A549 (cell line): ENCODE results near the gene VRTN. TPM values are rescaled to one million over a fixed set of nuclear protein-coding genes. Genes with fewer than 3 reads are reported as not detected.

ENCODE experiments used
- ATAC-seq, 2 experiments: fragments of 200-7000 bp in 1 of 2; fragments of >200 bp in 1 of 2; cut with Nextera tagmentation in 1 of 2; cut with Tn5 transposase in 1 of 2; 3 replicates each; pipeline versions ENCODE4 v1.8.0 to v1.9.1; 2018 to 2020; ENCODE audit warnings: mild to moderate bottlenecking in 1 of 2, moderate library complexity in 1 of 2
- CTCF ChIA-PET: fragments of 300-600 bp; sonication (Branson Sonifier 250); formaldehyde crosslinking; extraction: SDS; loops from one replicate; lab custom pipeline; 2021; ENCODE audit warnings: antibody characterized with exemption, inconsistent platforms; lab: Yijun Ruan, JAX
- POLR2A ChIA-PET: fragments of 350-600 bp; formaldehyde crosslinking; extraction: SDS; loops from one replicate; lab custom pipeline; 2021; ENCODE audit warnings: antibody characterized with exemption, inconsistent platforms; lab: Yijun Ruan, JAX
- DNase-seq, 2 experiments: peaks; one replicate each; pipeline versions ENCODE4 v3.0.0 to v3.0.0-alpha.2; 2011 to 2016; ENCODE audit warnings: low read depth in 1 of 2, low spot score in 1 of 2
- FAIRE-seq: peaks from 2 replicates; lab custom pipeline; 2011; peaks lifted over from hg19 to GRCh38; lab: Jason Lieb, UNC
- H3K27ac ChIP-seq, 2 experiments: fragments of >200 bp; sonication (Bioruptor Twin); formaldehyde crosslinking; 3 replicates each; pipeline ENCODE4 v1.5.1; 2016 to 2017
- H3K4me1 ChIP-seq: fragments of >200 bp; sonication (Bioruptor Twin); formaldehyde crosslinking; 3 replicates; pipeline ENCODE4 v1.6.1; 2016
- H3K4me2 ChIP-seq: fragments of >200 bp; sonication (Bioruptor Twin); formaldehyde crosslinking; 3 replicates; pipeline ENCODE4 v1.6.1; 2016
- H3K4me3 ChIP-seq: fragments of >200 bp; sonication (Bioruptor Twin); formaldehyde crosslinking; 3 replicates; pipeline ENCODE4 v1.5.1; 2016
- H3K9me3 ChIP-seq: fragments of >200 bp; sonication (Bioruptor Twin); formaldehyde crosslinking; 3 replicates; pipeline ENCODE4 v1.6.1; 2016
- ATOH8 ChIP-seq: fragments of 250-450 bp; sonication (Bioruptor Pico); IDR thresholded peaks from 2 replicates; pipeline ENCODE4 v1.5.0; 2020; ENCODE audit warnings: low read depth, mild to moderate bottlenecking, moderate library complexity
- CHD2 ChIP-seq: fragments of 150-350 bp; IDR thresholded peaks from 2 replicates; pipeline ENCODE4 v1.6.1; 2014; ENCODE audit warnings: low read length; ENCODE audit not compliant: partially characterized antibody
- CHD4 ChIP-seq: fragments of 200-600 bp; sonication (generic); IDR thresholded peaks from 2 replicates; pipeline ENCODE4 v1.6.1; 2016; ENCODE audit warnings: antibody characterized with exemption, mild to moderate bottlenecking, borderline replicate concordance
- ELK1 ChIP-seq: fragments of 150-350 bp; IDR thresholded peaks from 2 replicates; pipeline ENCODE4 v1.6.1; 2014; ENCODE audit warnings: low read depth, mild to moderate bottlenecking, low read length
- JUN ChIP-seq, 2 experiments: fragments of >200 bp; sonication (Bioruptor Twin); formaldehyde crosslinking; IDR thresholded peaks; 2 replicates in 1 of 2; 3 replicates in 1 of 2; pipeline ENCODE4 v1.6.1; 2016 to 2017
- MAFK ChIP-seq: fragments of 450-650 bp; IDR thresholded peaks from 2 replicates; pipeline ENCODE4 v1.6.1; 2014; ENCODE audit not compliant: partially characterized antibody
- MAZ ChIP-seq: fragments of 150-350 bp; IDR thresholded peaks from 2 replicates; pipeline ENCODE4 v1.6.1; 2014; ENCODE audit warnings: antibody characterized with exemption, low read depth, low read length, borderline replicate concordance
- POLR2A ChIP-seq: IDR thresholded peaks from 2 replicates; pipeline ENCODE4 v1.6.1; 2012; ENCODE audit warnings: mild to moderate bottlenecking, low read length
- POLR2AphosphoS2 ChIP-seq: conservative IDR thresholded peaks from 2 replicates; pipeline ENCODE4 v1.6.1; 2012; ENCODE audit warnings: low read length, improper control_type of control experiment, inconsistent platforms
- RAD21 ChIP-seq, 2 experiments: fragments of >200 bp in 1 of 2; sonication (Bioruptor Twin) in 1 of 2; formaldehyde crosslinking in 1 of 2; IDR thresholded peaks in 1 of 2; conservative IDR thresholded peaks in 1 of 2; 2 replicates in 1 of 2; 3 replicates in 1 of 2; pipeline ENCODE4 v1.6.1; 2012 to 2018; ENCODE audit warnings: inconsistent platforms in 1 of 2
- RCOR1 ChIP-seq: fragments of 150-350 bp; IDR thresholded peaks from 2 replicates; pipeline ENCODE4 v1.6.1; 2014; ENCODE audit warnings: antibody characterized with exemption, low read length, low read depth
- USF2 ChIP-seq: fragments of 450-650 bp; IDR thresholded peaks from 2 replicates; pipeline ENCODE4 v1.6.1; 2014; ENCODE audit warnings: antibody characterized with exemption
- WGBS: methylation state at CpG from one replicate; pipeline ENCODE4 v1.1.6; 2017; ENCODE audit errors: missing lambda C conversion rate; 5-methylcytosine and 5-hydroxymethylcytosine counted together
- polyA plus RNA-seq, 4 experiments: library from polyadenylated mRNA; depleted of rRNA in 3 of 4; stranded (reverse); fragments of >200 nt; fragmentation: RNase III in 1 of 4; extraction: RNeasy Plus Mini Kit Qiagen cat#74134 plus additional on column Dnase treatment in 1 of 4; gene quantifications; 2 replicates in 3 of 4; 3 replicates in 1 of 4; pipeline ENCODE4 v1.2.3, GENCODE V29; 2011 to 2017

Gene VRTN
- polyA plus RNA-seq, 2 of the 4 experiments (the other 2 are of a cell fraction): not detected

GRCh38 chr14:74400031-74400685, 51.9 kb downstream of the VRTN start:
- DNase-seq (peak; percentile 19 to 22), FAIRE-seq (no peak), ATAC-seq (peak; percentile 48 to 78; a peak in 5 of 6 replicates)
- WGBS: 38% methylated on average over 13 of the region's 13 CpGs
- Histone ChIP-seq H3K4me1 (no peaks in the 10 kb centered on the region), H3K27ac (no peak overlapping the region), H3K9me3 (no peaks in the 10 kb centered on the region), H3K4me3 (no peak overlapping the region), H3K4me2 (no peak overlapping the region)
- CTCF ChIA-PET: interaction anchor here (1.1 kb wide), 1 partner anchor 9 kb away, joined by 4 read pairs; no protein-coding TSS in a partner anchor
- TF ChIP-seq POLR2A (no peak), JUN (IDR thresholded peaks at IDR 0.05) (no peak), RCOR1 (no peak), CHD4 (no peak), MAFK (no peak), USF2 (no peak), ELK1 (no peak)
- POLR2A ChIA-PET: no interaction called here

DNA sequence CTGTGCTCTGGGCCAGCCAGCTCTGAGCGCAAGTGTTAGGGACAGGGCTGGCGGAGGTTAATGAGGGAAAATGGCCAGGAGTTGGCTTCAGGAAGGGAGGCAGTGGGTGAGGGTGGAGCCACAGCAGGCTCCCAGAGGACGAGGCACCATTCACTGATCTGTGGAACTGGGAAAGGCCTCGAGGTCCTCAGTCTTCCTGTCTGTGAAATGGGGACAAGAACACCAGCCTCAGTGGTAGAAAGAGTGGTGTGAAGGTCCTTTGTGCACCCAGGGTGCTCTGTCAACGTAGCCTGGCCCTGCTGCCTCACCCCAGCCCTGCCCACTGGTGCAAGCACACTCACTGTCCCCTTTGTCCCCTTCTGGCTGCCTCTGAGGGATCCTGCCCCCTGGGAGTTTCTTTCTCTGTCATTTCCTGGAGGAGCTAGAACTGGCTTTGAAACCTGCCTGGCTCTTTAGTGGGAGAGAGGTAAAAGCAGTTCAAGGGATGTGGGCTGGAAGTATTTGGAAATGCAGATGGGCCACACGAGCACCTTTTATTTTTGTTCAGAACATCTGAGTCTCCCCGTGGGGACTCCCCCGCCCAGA, 52.7 kb downstream of the VRTN start:
- ATAC-seq: no peak
- POLR2A ChIA-PET: no interaction called here
- CTCF ChIA-PET: interaction anchor here (0.7 to 1.1 kb wide), 2 partner anchors 8 to 57 kb away, joined by 3 to 4 read pairs; no protein-coding TSS in a partner anchor

GRCh38 chr14:74401504-74402241, 53.4 kb downstream of the VRTN start:
- peak in 1 of 2 experiments; percentile 38; a peak in 3 of 6 replicates for ATAC-seq

More for the DNA sequence above, 52.7 kb downstream of the VRTN start:
- TF ChIP-seq ATOH8 (no peak), USF2 (no peak), POLR2AphosphoS2 (no peak)
- 49% methylated on average over 8 of the region's 8 CpGs for WGBS
- no peaks in the 10 kb centered on the region for H3K4me1 ChIP-seq
- H3K9me3 ChIP-seq: no peaks in the 10 kb centered on the region
- H3K27ac ChIP-seq: no peak overlapping the region
- no peak for DNase-seq
- H3K4me2 ChIP-seq: no peak overlapping the region
- no peak overlapping the region for H3K4me3 ChIP-seq
- FAIRE-seq: no peak

More at GRCh38 chr14:74401504-74402241, 53.4 kb downstream of the VRTN start:
- WGBS: 38% methylated on average over 8 of the region's 12 CpGs
- TF ChIP-seq RAD21 (conservative IDR thresholded peaks at IDR 0.05 in 1 of 2, IDR thresholded peaks at IDR 0.05 in 1 of 2) (no peak), MAFK (no peak), MAZ (no peak), CHD2 (no peak)
- POLR2A ChIA-PET: no interaction called here
- no peak for FAIRE-seq
- no peaks in the 10 kb centered on the region for H3K9me3 ChIP-seq
- no peak overlapping the region for H3K4me2 ChIP-seq
- no peaks in the 10 kb centered on the region for H3K4me1 ChIP-seq
- no peak overlapping the region for H3K4me3 ChIP-seq
- DNase-seq: no peak
- no peak overlapping the region for H3K27ac ChIP-seq
- CTCF ChIA-PET: interaction anchor here (0.7 kb wide), 1 partner anchor 56 kb away, joined by 3 read pairs; no protein-coding TSS in a partner anchor
